Fibroblast of pulmonary artery (primary cell): ENCODE results near the gene AHRR.
"Not testable (repeated sequence)": the region's sequence is repeated elsewhere in the genome, so short reads cannot be mapped to it uniquely, and the experiment has no call there.

Source experiments
- DNase-seq: peaks from one replicate; pipeline ENCODE4 v3.0.0-alpha.2; 2010; ENCODE audit warnings: low read depth
- H3K4me3 ChIP-seq: replicated peaks from 2 replicates; pipeline ENCODE4 v1.5.1; 2011; ENCODE audit warnings: low read depth, mild to moderate bottlenecking, control low read depth, low read length, moderate library complexity
- CTCF ChIP-seq: IDR thresholded peaks from 2 replicates; pipeline ENCODE4 v1.5.1; 2011; ENCODE audit warnings: mild to moderate bottlenecking, control low read depth, low read length, inconsistent platforms; ENCODE audit errors: missing control alignments

Gene AHRR

GRCh38 chr5:396531-396961 is 75.0 kb downstream of the AHRR start:
- no peak for DNase-seq
- no peak for TF ChIP-seq CTCF
- H3K4me3 ChIP-seq: no peak overlapping the region

DNA sequence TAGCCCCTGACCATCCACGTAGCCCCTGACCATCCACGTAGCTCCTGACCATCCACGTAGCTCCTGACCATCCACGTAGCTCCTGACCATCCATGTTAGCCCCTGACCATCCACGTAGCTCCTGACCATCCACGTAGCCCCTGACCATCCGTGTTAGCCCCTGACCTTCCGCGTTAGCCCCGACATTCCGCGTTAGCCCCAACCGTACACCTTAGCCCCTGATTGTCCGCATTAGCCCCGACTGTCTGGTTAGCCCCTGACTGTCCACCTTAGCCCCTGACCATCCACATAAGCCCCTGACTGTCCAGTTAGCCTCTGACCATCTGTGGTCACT is 76.6 kb downstream of the AHRR start:
- DNase-seq, H3K4me3 ChIP-seq: not testable (repeated sequence)

GRCh38 chr5:398475-399295 is 77.2 kb downstream of the AHRR start:
- DNase-seq: no peak
- TF ChIP-seq CTCF: no peak
- no peak overlapping the region for H3K4me3 ChIP-seq

- TF ChIP-seq CTCF: no peak
- peak; percentile 97 for DNase-seq
- peak overlapping the region; percentile 17 for H3K4me3 ChIP-seq
Observed at GRCh38 chr5:399296-400281, 78.1 kb downstream of the AHRR start.

DNA sequence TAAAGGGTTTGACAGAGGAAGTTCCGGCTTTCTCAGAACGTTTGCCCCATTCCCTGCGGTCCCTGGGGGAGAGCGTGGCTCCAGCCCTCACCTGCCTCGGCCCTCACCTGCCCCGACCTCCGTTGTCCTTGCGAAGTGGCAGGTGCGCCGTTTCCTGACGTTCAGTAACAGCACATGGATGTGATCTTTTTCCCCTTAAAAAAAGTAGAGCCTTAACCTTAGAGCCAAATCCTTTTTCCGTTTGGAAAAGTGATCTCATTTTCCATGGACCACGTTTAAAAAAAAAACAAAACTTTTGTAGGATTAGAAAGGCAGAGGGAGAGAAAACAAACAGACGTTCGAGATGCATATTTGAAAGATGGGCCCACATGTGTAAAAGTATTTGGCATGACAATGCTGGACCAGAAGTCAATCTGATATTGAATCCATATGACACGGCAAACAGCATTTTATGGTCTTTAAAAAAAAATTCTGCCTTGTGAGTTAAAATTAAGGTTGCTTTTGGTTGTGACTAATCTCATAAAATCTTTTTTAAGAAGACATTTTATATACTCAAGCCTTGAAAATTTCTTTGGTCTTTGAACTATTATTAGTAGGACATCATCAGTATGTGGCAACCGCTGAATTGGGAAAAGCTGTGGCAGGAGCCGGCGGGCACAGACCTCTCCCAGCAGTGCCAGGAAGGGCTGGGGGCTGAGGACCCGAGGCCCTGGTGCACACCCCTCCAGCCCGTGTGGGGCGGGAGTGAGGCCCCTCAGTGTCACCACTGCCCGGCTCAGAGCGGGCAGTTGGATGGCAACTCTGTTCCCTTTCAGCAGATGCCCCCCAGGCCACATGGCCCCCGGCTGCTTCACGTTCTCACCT is 79.0 kb downstream of the AHRR start:
- TF ChIP-seq CTCF: no peak
- DNase-seq: peak; percentile 18
- H3K4me3 ChIP-seq: peak overlapping the region; percentile 17

DNA sequence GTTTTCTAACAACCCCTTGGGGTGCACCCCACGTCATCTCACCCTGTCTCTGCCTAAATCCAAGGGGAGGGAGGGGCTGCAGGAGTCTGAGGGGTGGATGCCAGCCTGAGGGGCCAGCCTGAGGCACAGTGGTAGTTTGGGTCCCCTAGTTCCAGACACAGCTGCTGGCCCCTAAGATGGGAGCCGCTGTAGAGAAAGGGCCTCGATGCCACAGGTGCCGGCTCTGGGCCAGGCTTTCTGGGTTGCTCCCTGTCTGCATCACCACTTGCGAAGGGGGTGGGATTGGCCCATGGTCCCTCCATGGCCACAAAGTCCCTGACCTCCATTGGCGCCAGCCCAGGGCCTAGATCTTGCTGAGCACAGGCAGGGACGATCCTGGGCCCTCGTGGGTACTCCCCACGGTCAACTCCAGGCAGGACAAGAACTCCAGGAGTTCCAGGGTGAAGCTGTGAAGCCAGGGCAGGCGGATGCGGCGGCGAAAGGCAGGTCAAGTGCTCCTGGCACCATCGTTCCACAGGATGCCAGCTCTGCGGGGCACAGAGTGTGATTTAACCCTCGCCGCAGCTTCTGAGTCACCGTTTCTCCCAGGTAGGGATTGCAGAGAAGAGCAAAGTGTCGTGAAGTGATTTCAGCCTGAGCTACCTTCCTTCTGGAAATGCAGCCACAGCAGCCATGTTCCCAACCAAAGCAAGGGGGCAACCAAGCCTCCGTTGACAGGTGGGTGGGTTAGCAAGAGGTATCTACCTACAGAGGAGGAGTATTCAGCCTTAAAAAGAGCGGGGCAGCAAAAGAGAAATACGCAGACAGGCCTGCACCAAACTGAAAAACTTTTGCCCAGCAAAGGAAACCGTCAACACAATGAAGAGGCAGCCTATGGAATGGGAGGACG is 79.9 kb downstream of the AHRR start:
- no peak for TF ChIP-seq CTCF
- no peak overlapping the region for H3K4me3 ChIP-seq
- no peak for DNase-seq

DNA sequence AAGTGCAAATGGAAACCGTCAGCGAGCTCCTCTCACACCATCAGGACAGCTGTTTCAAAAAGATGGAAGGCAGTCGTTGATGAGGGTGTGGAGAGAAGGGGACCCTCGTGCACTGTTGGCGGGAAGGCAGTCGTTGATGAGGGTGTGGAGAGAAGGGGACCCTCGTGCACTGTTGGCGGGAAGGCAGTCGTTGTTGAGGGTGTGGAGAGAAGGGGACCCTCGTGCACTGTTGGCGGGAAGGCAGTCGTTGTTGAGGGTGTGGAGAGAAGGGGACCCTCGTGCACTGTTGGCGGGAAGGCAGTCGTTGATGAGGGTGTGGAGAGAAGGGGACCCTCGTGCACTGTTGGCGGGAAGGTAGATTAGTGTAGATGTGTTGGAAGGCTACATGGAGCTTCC is 80.7 kb downstream of the AHRR start:
- DNase-seq, H3K4me3 ChIP-seq: not testable (repeated sequence)
